Prostate gland (tissue), 2 donors: Measurements from ENCODE around the gene GALNT7.

Experiments
- CTCF ChIP-seq, 4 experiments: fragments of 200-600 bp in 2 of 4; fragments of 450-650 bp in 2 of 4; sonication (generic) in 2 of 4; IDR thresholded peaks; 1 replicate in 3 of 4; 2 replicates in 1 of 4; pipeline ENCODE4 v1.5.1; 2016 to 2019; ENCODE audit warnings: antibody characterized with exemption in 4 of 4, mild to moderate bottlenecking in 2 of 4, moderate library complexity in 2 of 4
- POLR2A ChIP-seq: fragments of 450-650 bp; IDR thresholded peaks from one replicate; pipeline ENCODE4 v1.6.1; 2016; ENCODE audit warnings: antibody characterized with exemption, mild to moderate bottlenecking

- no peak for TF ChIP-seq POLR2A
- no peak for TF ChIP-seq CTCF (IDR thresholded peaks at IDR 0.05)
These were observed 40.3 kb upstream of the GALNT7 start for GRCh38 chr4:173128199-173128890.
